HL-60 (cell line): ENCODE results near the gene TM9SF3.

Source experiments
- DNase-seq, 2 experiments: peaks; one replicate each; pipeline ENCODE4 v3.0.0-alpha.2; 2010 to 2020; ENCODE audit warnings: low read depth in 1 of 2, low spot score in 1 of 2
- H3K27ac ChIP-seq: fragments of 250-450 bp; sonication (Bioruptor Pico); replicated peaks from 2 replicates; pipeline ENCODE4 v1.5.1; 2020; ENCODE audit warnings: mild to moderate bottlenecking, moderate library complexity
- H3K27me3 ChIP-seq: fragments of 250-450 bp; sonication (Bioruptor Pico); 2 replicates; pipeline ENCODE4 v1.5.1; 2021; ENCODE audit warnings: mild to moderate bottlenecking, moderate library complexity; ENCODE audit not compliant: insufficient read depth, poor library complexity, severe bottlenecking
- H3K4me3 ChIP-seq: replicated peaks from 2 replicates; pipeline ENCODE4 v1.5.1; 2011; ENCODE audit warnings: mild to moderate bottlenecking, control low read depth, low read length; ENCODE audit not compliant: insufficient read depth
- GABPA ChIP-seq: IDR thresholded peaks from 2 replicates; pipeline ENCODE4 v1.6.1; 2012; ENCODE audit warnings: low read depth
- POLR2AphosphoS5 ChIP-seq: IDR thresholded peaks from 2 replicates; pipeline ENCODE4 v1.6.1; 2012; ENCODE audit warnings: low read depth
- SPI1 ChIP-seq: IDR thresholded peaks from 2 replicates; pipeline ENCODE4 v1.6.1; 2012; ENCODE audit warnings: low read depth, mild to moderate bottlenecking, borderline replicate concordance
- TF ChIP-seq, protein P1 (sequence below): IDR thresholded peaks from 2 replicates; pipeline ENCODE4 v1.6.1; 2012; ENCODE audit warnings: low read depth; ENCODE audit not compliant: insufficient replicate concordance
- TF ChIP-seq, protein P2 (sequence below): IDR thresholded peaks from one replicate; pipeline ENCODE4 v1.5.1; 2011; ENCODE audit warnings: low read length, control low read depth, inconsistent platforms; ENCODE audit not compliant: insufficient read depth

TM9SF3 gene

DNA sequence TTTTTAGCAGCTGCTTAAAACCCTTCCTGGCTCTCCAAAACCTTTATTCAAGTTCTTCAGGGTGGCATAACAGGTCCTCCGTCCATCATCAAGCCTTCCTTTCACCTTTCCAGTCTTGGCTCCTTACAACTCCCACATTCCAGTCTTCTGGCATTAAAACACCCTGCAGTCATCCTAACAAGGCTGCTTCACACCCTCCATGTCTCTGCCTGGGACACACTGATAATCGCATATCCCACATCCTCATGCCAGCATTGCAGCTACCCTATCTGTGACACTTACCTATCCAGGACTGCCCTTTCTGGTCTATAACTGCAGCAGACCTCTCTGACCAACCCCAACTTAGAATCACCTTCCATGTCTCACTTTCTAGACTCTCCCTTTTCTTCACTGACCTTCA, 70.5 kb downstream of the TM9SF3 start:
- no peak for DNase-seq
- H3K27ac ChIP-seq: no peak overlapping the region
- peaks cover 39% of the 10 kb centered on the region for H3K27me3 ChIP-seq
- TF ChIP-seq POLR2AphosphoS5: no peak
- TF ChIP-seq GABPA: no peak
- TF ChIP-seq, protein P1, sequence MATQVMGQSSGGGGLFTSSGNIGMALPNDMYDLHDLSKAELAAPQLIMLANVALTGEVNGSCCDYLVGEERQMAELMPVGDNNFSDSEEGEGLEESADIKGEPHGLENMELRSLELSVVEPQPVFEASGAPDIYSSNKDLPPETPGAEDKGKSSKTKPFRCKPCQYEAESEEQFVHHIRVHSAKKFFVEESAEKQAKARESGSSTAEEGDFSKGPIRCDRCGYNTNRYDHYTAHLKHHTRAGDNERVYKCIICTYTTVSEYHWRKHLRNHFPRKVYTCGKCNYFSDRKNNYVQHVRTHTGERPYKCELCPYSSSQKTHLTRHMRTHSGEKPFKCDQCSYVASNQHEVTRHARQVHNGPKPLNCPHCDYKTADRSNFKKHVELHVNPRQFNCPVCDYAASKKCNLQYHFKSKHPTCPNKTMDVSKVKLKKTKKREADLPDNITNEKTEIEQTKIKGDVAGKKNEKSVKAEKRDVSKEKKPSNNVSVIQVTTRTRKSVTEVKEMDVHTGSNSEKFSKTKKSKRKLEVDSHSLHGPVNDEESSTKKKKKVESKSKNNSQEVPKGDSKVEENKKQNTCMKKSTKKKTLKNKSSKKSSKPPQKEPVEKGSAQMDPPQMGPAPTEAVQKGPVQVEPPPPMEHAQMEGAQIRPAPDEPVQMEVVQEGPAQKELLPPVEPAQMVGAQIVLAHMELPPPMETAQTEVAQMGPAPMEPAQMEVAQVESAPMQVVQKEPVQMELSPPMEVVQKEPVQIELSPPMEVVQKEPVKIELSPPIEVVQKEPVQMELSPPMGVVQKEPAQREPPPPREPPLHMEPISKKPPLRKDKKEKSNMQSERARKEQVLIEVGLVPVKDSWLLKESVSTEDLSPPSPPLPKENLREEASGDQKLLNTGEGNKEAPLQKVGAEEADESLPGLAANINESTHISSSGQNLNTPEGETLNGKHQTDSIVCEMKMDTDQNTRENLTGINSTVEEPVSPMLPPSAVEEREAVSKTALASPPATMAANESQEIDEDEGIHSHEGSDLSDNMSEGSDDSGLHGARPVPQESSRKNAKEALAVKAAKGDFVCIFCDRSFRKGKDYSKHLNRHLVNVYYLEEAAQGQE: no peak
- TF ChIP-seq, protein P2, sequence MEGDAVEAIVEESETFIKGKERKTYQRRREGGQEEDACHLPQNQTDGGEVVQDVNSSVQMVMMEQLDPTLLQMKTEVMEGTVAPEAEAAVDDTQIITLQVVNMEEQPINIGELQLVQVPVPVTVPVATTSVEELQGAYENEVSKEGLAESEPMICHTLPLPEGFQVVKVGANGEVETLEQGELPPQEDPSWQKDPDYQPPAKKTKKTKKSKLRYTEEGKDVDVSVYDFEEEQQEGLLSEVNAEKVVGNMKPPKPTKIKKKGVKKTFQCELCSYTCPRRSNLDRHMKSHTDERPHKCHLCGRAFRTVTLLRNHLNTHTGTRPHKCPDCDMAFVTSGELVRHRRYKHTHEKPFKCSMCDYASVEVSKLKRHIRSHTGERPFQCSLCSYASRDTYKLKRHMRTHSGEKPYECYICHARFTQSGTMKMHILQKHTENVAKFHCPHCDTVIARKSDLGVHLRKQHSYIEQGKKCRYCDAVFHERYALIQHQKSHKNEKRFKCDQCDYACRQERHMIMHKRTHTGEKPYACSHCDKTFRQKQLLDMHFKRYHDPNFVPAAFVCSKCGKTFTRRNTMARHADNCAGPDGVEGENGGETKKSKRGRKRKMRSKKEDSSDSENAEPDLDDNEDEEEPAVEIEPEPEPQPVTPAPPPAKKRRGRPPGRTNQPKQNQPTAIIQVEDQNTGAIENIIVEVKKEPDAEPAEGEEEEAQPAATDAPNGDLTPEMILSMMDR: no peak
- no peak for TF ChIP-seq SPI1
- no peak overlapping the region for H3K4me3 ChIP-seq

GRCh38 chr10:96513698-96514561, 72.9 kb downstream of the TM9SF3 start, which contains the start of gene TLL2:
Gene TLL2, minus strand, starts transcription at chr10:96513926. Its CDS starts 241 bp downstream, at chr10:96513685.
- Histone ChIP-seq H3K4me3 (peak within 1 kb of the TSS; percentile 45), H3K27me3 (peaks cover 39% of the 10 kb centered on the region), H3K27ac (no peak within 1 kb of the TSS)
- TF ChIP-seq, protein P2: peak; percentile 3
- TF ChIP-seq, protein P1: no peak
- peak; percentile 56 to 74 for DNase-seq

DNA sequence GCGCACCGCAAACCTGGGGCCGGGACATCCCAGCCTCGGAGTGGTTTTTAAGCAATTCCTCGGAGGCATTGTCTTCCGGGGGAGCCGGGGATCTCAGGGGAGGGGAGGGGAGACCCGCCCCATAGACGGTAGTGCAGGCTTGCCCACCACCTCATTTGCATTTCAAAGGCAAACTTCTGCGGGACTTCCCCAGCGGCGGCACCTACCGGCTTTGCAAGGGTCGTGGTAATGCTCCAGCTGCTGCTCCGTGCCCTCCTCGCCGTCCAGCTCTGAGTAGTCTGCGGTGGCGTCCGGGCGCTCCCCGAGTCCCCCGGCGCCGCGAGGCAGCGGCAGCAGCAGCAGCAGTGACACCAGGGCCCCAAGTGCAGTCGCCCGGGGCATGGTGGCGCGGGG, 73.5 kb downstream of the TM9SF3 start:
- Histone ChIP-seq H3K27me3 (peaks cover 39% of the 10 kb centered on the region), H3K4me3 (peak overlapping the region; percentile 45), H3K27ac (no peak overlapping the region)
- TF ChIP-seq SPI1 (no peak), GABPA (no peak), POLR2AphosphoS5 (no peak)
- TF ChIP-seq, protein P1: no peak
- TF ChIP-seq, protein P2: no peak
- DNase-seq: no peak
